ENCODE data around the gene HARBI1. TPM values are rescaled to one million over a fixed set of nuclear protein-coding genes. Genes with fewer than 3 reads are reported as not detected.

HARBI1 gene
- total and polyA plus RNA-seq, 8 donors = 1.0 to 4.0 (median 2.3) TPM; not detected in 3

- no peak for TF ChIP-seq EP300 (IDR thresholded peaks at IDR 0.05)
- TF ChIP-seq, protein P1, sequence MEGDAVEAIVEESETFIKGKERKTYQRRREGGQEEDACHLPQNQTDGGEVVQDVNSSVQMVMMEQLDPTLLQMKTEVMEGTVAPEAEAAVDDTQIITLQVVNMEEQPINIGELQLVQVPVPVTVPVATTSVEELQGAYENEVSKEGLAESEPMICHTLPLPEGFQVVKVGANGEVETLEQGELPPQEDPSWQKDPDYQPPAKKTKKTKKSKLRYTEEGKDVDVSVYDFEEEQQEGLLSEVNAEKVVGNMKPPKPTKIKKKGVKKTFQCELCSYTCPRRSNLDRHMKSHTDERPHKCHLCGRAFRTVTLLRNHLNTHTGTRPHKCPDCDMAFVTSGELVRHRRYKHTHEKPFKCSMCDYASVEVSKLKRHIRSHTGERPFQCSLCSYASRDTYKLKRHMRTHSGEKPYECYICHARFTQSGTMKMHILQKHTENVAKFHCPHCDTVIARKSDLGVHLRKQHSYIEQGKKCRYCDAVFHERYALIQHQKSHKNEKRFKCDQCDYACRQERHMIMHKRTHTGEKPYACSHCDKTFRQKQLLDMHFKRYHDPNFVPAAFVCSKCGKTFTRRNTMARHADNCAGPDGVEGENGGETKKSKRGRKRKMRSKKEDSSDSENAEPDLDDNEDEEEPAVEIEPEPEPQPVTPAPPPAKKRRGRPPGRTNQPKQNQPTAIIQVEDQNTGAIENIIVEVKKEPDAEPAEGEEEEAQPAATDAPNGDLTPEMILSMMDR (IDR thresholded peaks at IDR 0.05) = no peak
- no peak for TF ChIP-seq POLR2AphosphoS5 (IDR thresholded peaks at IDR 0.05)
- no peak for DNase-seq
- intact Hi-C loops (cut with DNase I; ENCODE audit: low total_unique reads) = no loop called here
- Histone ChIP-seq H3K4me1 (peaks cover 29 to 45% (median 42%) of the 10 kb centered on the region in 4 donors), H3K4me3 (no peak overlapping the region), H3K27me3 (no peaks in the 10 kb centered on the region), H3K36me3 (no peaks in the 10 kb centered on the region), H3K9me3 (no peaks in the 10 kb centered on the region), H3K27ac (peak overlapping the region in 3 of 5 donors; percentile 86 to 92 (median 89))
- 91 to 94% (median 93%) methylated on average over 10 of the region's 10 CpGs for WGBS, 5 donors
Observed at GRCh38 chr11:46594785-46595184, 22.2 kb downstream of the HARBI1 start.

DNA sequence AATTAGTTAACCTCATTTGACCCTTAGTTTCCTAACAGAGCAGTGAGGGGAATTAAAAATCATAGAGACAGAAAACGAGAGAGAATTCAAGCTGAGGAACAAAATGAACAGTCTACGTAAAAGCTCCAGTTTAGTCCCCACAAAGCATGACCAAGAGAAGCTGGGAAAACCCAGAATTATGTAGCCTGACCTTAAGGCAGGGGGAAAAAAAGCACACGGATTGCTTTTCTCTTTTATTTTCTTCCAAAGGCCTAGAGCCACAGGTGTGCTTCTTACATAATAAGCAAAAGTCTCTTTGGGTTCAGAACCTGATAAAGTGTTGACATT lies 22.7 kb downstream of the HARBI1 start:
- H3K36me3 ChIP-seq = no peaks in the 10 kb centered on the region
- no peak for DNase-seq
- no peaks in the 10 kb centered on the region for H3K9me3 ChIP-seq
- H3K4me3 ChIP-seq = peak overlapping the region; percentile 68 to 99 (median 96)
- peak overlapping the region in 4 of 5 donors; percentile 86 to 92 (median 89) for H3K27ac ChIP-seq
- intact Hi-C loops (cut with DNase I; ENCODE audit: low total_unique reads) = no loop called here
- TF ChIP-seq EP300 (IDR thresholded peaks at IDR 0.05) = no peak
- TF ChIP-seq, protein P1 (IDR thresholded peaks at IDR 0.05) = no peak
- no peak for TF ChIP-seq POLR2AphosphoS5 (IDR thresholded peaks at IDR 0.05)
- no peak for TF ChIP-seq POLR2A (IDR thresholded peaks at IDR 0.05)
- H3K27me3 ChIP-seq = no peaks in the 10 kb centered on the region
- WGBS, 5 donors = 28 to 38% (median 33%) methylated on average over 3 of the region's 3 CpGs
- H3K4me1 ChIP-seq = peaks cover 33 to 49% (median 44%) of the 10 kb centered on the region in 4 donors

DNA sequence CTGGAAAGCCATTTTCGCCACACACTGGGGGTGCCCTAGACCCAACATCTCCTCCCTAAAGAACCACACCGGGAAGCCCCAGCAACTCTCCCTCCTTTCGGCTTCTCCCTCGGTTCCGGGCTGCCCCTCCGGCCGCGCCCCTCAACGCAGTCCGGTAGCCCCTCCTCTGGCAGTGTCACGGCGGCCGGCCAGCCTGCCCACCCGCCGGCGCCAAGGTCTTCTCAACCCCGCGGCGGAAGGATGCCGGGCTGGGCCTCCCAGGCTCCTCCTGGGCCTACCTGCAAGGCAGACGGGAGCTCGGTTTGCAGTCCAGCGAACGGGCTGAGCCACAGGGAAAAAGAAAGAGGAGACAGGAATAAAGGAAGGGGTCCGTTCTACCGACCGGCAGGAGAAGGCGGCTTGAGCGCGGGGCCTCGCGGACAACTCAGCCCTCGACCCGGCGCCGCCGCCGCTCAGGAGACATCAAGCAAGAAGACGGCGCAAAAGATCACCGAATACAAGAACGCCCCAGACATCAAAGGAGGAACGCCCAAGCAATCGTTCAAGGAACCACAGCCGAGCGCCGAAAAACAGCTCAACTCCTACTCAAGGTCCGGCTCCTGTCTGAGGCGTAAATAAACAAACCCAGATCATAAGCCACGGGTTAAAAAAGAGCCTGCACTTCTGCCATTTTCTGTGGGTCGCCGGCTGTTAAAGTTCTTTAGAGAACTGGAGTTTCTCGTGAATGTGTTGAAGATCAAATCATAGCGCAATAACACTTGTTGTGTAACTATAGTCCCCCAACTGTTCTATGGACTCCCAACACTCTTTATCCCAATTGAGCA lies 23.3 kb downstream of the HARBI1 start, which contains the start of gene AMBRA1:
TSS of gene AMBRA1 (minus strand) at position 474 of the 824 bp plus-strand sequence. CDS start 45,643 bp downstream, outside the sequence.
- Histone ChIP-seq H3K4me3 (peak within 1 kb of the TSS; percentile 68 to 99 (median 96)), H3K4me1 (peaks cover 37 to 55% (median 47%) of the 10 kb centered on the region in 4 donors), H3K27ac (peak within 1 kb of the TSS; percentile 60 to 92 (median 89)), H3K27me3 (no peaks in the 10 kb centered on the region), H3K9me3 (no peaks in the 10 kb centered on the region), H3K36me3 (no peaks in the 10 kb centered on the region)
- peak; percentile 85 to 97 for DNase-seq
- intact Hi-C loops (cut with DNase I; ENCODE audit: low total_unique reads) = no loop called here
- TF ChIP-seq POLR2A (IDR thresholded peaks at IDR 0.05) (no peak), POLR2AphosphoS5 (IDR thresholded peaks at IDR 0.05) (peak; percentile 67 to 87 (median 76)), EP300 (IDR thresholded peaks at IDR 0.05) (no peak)
- TF ChIP-seq, protein P1 (IDR thresholded peaks at IDR 0.05) = no peak
- WGBS, 5 donors = 1 to 2% (median 1%) methylated on average over 46 to 54 of the region's 54 CpGs

DNA sequence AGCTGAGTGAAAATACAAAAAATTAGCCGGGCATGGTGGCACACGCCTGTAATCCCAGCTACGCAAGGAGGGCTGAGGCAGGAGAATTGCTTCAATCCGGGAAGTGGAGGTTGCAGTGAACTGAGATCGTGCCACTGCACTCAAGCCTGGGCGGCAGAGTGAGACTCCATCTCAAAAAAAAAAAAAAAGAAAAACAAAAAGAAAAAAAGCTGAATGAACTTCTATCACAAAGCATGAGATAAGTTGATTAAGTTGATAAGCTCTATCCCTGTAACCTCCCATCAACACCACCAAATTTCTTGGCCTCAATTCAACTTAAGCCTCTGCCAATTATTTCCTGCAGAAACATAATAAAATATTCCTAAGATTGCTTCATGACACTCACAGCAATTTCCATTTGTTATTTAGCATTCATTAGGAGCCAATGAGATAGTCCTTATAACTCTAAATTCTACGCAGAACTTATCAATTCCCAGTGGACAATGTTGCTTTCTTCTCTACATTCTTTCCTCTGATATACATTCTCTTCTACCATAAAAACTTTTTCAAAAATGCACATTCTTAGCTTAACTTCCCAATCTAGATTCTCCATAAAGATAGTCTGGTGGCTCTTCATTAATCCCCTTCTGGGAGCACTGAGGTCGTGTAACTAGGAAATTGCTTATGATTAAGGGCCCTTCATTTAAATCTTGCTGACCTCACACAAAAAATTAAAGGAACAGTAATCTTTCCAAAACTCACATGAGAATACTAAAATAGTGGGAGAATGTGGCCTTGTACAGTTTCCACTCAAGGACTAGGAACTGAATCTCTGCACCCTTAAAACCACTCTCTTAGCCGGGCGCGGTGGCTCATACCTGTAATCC lies 26.1 kb downstream of the HARBI1 start:
- 36 to 54% (median 48%) methylated on average over 11 of the region's 11 CpGs for WGBS, 5 donors
- Histone ChIP-seq H3K9me3 (no peaks in the 10 kb centered on the region), H3K27me3 (no peaks in the 10 kb centered on the region), H3K27ac (peak overlapping the region; percentile 12 to 68 (median 25)), H3K4me1 (peaks cover 38 to 71% (median 54%) of the 10 kb centered on the region in 4 donors), H3K4me3 (peak overlapping the region in 2 of 4 donors; percentile 9 to 97), H3K36me3 (no peaks in the 10 kb centered on the region)
- no peak for DNase-seq
- no peak for TF ChIP-seq POLR2A (IDR thresholded peaks at IDR 0.05)
- no peak for TF ChIP-seq POLR2AphosphoS5 (IDR thresholded peaks at IDR 0.05)
- TF ChIP-seq, protein P1 (IDR thresholded peaks at IDR 0.05) = no peak
- TF ChIP-seq EP300 (IDR thresholded peaks at IDR 0.05) = no peak
- intact Hi-C loops (cut with DNase I; ENCODE audit: low total_unique reads) = no loop called here
